NT2/D1 (cell line): ENCODE measurements around the gene BCORL1.

ENCODE experiments used
- YY1 ChIP-seq: IDR thresholded peaks from 2 replicates; pipeline ENCODE4 v1.6.1; 2011; ENCODE audit not compliant: insufficient read length, insufficient read depth
- ZNF274 ChIP-seq: IDR thresholded peaks from 2 replicates; pipeline ENCODE4 v1.6.1; 2011; ENCODE audit warnings: mild to moderate bottlenecking, low read depth, low read length

DNA sequence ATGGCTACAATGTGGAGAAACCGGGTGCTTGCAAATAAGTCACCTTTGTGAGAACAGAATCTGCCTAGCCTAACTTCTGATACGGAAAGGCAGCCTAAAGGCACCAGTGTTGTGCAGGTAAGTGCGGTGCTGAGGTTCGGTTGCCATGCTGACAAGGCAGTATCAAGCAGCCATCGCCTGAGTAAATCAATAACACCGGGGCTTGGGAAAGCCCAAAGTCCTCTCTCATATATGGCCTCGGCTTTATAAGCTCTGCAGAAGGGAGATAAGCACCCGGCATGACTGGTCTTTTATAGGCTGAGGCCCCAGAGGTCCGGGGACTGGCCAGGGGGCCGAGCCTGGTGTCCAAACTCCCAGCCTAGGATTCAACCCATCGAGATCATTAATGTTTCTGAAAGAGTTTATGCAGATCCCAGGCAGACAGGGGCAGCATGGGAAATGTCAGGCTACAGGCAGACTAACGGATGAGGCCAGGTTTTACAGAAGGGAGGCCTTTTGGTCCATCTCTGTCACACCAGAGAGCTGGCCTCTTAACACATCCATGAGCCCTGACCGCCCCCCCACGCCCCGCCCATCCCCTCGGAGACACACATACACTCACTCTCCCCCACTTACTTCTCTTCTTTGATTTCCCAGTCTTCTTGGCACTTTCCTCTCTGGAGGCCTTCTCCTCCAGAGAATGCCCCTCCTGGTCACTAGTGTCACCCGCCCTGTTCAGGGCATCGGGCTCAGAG is 89.3 kb downstream of the BCORL1 start:
- no peak for TF ChIP-seq YY1
- no peak for TF ChIP-seq ZNF274
